Stimulated activated naive CD8-positive, alpha-beta T cell treated with anti-CD3 and anti-CD28 coated beads, Interleukin-15, Interleukin-2, amounts not matched to agents 100 U/mL and 50 U/mL, for 24 hours (primary cell): ENCODE results near the gene TRERF1.
"Not testable (repeated sequence)": the region's sequence is repeated elsewhere in the genome, so short reads cannot be mapped to it uniquely, and the experiment has no call there.

ENCODE experiments used
- ATAC-seq: fragments of 150-1000 bp; cut with Tn5 transposase; one replicate; pipeline ENCODE4 v1.10.0; 2021
- DNase-seq: peaks from one replicate; pipeline ENCODE4 v3.0.0; 2021

The TRERF1 gene, protein sequence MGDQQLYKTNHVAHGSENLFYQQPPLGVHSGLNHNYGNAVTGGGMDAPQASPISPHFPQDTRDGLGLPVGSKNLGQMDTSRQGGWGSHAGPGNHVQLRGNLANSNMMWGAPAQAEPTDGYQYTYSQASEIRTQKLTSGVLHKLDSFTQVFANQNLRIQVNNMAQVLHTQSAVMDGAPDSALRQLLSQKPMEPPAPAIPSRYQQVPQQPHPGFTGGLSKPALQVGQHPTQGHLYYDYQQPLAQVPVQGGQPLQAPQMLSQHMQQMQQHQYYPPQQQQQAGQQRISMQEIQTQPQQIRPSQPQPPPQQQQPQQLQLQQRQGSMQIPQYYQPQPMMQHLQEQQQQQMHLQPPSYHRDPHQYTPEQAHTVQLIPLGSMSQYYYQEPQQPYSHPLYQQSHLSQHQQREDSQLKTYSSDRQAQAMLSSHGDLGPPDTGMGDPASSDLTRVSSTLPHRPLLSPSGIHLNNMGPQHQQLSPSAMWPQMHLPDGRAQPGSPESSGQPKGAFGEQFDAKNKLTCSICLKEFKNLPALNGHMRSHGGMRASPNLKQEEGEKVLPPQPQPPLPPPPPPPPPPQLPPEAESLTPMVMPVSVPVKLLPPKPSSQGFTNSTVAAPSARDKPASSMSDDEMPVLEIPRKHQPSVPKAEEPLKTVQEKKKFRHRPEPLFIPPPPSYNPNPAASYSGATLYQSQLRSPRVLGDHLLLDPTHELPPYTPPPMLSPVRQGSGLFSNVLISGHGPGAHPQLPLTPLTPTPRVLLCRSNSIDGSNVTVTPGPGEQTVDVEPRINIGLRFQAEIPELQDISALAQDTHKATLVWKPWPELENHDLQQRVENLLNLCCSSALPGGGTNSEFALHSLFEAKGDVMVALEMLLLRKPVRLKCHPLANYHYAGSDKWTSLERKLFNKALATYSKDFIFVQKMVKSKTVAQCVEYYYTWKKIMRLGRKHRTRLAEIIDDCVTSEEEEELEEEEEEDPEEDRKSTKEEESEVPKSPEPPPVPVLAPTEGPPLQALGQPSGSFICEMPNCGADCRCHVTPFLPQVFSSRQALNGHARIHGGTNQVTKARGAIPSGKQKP (N-terminal part only)

DNA sequence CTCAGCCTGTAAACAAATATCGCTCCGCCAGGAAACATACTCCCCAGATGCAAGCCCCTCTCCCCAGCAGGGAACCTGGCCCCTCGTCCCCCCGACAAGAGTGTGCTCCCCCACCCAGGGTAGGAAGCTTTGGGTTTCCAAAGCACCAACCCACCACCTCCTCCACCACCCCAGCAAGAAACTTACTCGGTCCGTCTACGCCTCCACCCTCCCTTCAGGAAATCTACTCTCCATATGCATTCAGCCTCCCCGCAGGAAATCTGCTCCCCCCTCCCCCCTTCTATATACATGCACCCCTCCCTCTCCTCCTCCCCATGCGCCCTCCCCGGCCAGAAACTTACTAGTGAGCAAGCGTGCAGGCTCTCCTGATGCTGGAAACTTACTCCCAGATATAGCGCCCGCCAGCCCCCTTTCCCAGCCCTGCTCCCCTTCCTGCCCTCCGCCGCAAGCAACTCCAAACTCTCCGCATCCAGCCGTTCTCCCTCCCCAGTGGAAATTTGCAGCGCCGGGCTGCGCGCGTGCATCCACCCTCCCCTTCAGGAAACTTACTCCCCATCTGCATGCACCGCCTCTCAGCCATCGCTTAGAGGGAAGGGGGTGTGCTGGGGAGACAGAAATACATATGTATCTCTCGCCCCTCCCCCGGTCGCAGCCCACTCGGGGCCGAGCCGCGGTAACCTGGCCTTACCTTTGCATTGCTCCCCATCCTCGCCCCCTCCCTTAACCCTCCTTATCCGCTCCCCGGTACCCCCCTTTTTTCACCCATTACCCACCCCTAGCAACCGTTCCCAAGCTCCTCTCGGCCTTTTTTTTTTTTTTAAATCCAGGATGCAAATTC lies at the start of gene TRERF1:
Gene TRERF1, minus strand, starts transcription at position 594 of the 838 bp plus-strand sequence. CDS start 182,336 bp downstream, outside the sequence.
- peak; percentile 24 for ATAC-seq

GRCh38 chr6:42498473-42499128 lies 46.9 kb upstream of the TRERF1 start:
- no peak for ATAC-seq
- no peak for DNase-seq

More for the DNA sequence above, at the start of gene TRERF1:
- DNase-seq, result peak; percentile 56

GRCh38 chr6:42493914-42494539 lies 42.3 kb upstream of the TRERF1 start:
- DNase-seq (no peak), ATAC-seq (no peak)

DNA sequence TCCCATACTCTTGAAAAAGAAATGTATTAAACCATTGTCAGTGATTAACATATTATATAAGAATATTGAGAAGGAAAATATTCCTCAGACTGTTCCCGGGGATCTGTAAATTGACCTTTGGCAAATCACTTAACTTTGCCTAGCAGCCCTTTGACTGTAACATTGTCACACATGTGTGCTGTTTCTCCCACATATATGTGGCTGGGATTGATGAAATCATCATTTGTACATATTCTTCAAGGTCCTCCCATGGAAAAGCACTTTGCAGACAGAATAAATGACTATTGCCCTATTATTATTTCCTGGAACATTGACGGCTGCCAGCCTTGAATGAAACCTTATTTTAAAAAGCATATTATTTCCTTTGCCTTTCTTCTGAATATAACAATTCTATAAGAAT lies 36.4 kb upstream of the TRERF1 start:
- no peak for ATAC-seq
- no peak for DNase-seq

GRCh38 chr6:42484261-42484660 lies 32.5 kb upstream of the TRERF1 start:
- DNase-seq, result no peak
- no peak for ATAC-seq

GRCh38 chr6:42482174-42482573 lies 30.4 kb upstream of the TRERF1 start:
- ATAC-seq (no peak), DNase-seq (no peak)

- ATAC-seq (no peak), DNase-seq (no peak)
Measured at GRCh38 chr6:42471714-42472113, 20.0 kb upstream of the TRERF1 start.

DNA sequence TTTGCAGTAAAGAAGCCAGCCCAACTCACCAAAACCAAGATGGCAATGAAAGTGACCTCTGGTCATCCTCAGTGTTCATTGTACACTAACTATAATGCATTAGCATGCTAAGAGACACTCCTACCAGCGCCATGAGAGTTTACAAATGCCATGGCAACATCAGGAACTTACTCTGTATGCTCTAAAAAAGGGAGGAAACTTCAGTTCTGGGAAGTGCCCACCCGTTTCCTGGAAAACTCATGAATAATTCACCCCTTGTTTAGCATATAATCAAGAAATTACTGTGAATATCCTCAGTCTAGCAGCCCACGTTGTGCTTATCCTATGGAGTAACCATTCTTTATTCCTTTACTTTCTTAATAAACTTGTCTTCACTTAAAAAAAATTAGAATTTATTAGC lies 19.4 kb upstream of the TRERF1 start:
- ATAC-seq (no peak), DNase-seq (no peak)

DNA sequence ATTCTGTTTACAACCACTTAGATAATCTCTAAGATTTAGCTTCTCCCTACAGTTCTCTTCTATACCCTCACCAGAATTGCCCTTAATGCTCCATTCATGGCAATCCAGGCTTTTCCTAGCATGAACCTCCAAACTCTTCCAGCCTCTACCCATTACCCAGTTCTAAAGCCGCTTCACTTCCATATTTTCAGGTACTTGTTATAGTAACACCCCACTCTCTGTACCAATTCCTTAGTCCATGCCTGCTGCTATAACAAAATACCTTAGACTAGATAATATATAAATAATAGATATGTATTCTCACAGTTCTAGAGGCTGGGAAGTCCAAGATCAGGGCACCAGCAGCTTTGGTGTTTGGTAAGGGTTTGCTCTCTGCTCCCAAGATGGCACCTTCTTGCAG lies 16.5 kb upstream of the TRERF1 start:
- ATAC-seq (no peak), DNase-seq (no peak)

DNA sequence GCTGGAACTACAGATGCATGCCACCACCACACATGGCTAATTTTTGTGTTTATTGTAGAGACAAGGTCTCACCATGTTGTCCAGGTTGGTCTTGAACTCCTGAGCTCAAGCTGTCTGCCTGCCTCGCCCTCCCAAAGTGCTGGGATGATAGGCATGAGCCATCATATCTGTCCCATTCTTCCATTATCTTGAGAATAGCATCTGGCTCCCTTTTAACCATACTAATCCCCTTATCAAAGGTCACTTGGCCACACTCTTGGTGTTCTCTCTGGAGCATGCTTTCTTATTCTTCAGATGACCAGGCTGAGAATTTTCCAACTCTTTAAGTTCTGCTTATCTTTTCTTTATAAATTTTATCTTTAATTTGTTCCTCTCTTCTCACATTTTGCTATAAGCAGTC lies 15.9 kb upstream of the TRERF1 start:
- DNase-seq (no peak), ATAC-seq (no peak)

DNA sequence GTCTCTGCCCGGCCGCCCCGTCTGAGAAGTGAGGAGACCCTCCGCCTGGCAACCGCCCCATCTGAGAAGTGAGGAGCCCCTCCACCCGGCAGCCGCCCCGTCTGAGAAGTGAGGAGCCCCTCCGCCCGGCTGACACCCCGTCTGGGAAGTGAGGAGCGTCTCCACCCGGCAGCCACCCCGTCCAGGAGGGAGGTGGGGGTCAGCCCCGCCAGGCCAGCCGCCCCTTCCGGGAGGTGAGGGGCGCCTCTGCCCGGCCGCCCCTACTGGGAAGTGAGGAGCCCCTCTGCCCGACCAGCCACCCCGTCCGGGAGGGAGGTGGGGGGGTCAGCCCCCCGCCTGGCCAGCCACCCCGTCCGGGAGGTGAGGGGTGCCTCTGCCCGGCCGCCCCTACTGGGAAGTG lies 14.7 kb upstream of the TRERF1 start:
- ATAC-seq, result not testable (repeated sequence)

DNA sequence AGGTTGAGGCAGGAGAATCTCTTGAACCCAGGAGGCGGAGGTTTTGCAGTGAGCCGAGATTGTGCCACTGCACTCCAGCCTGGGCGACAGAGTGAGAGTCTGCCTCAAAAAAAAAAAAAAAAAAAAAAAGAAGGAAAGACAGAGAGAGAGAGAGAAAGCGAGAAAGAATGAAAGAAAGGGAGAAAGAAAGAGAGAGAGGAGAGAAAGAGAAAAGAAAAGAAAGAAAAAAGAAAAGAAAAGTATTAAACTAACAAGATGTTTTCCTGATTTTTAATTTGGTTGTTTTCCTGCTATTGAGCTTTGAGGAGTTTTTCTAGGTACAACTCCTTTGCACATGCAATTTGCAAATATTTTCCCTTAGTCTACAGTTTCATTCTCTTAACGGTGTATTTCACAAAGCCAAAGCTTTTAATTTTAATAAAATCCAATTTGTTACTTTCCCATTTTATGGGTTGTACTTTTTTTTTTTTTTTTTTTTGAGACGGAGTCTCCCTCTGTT lies 10.8 kb upstream of the TRERF1 start:
- DNase-seq, result no peak
- no peak for ATAC-seq

More for the DNA sequence above, 14.7 kb upstream of the TRERF1 start:
- not testable (repeated sequence) for DNase-seq

GRCh38 chr6:42460883-42461282 lies 9.2 kb upstream of the TRERF1 start:
- ATAC-seq (no peak), DNase-seq (no peak)

- DNase-seq, result no peak
- ATAC-seq, result no peak
Measured at GRCh38 chr6:42459888-42460287, 8.2 kb upstream of the TRERF1 start.

GRCh38 chr6:42454428-42454791 lies 2.7 kb upstream of the TRERF1 start:
- ATAC-seq, result no peak
- DNase-seq, result no peak

DNA sequence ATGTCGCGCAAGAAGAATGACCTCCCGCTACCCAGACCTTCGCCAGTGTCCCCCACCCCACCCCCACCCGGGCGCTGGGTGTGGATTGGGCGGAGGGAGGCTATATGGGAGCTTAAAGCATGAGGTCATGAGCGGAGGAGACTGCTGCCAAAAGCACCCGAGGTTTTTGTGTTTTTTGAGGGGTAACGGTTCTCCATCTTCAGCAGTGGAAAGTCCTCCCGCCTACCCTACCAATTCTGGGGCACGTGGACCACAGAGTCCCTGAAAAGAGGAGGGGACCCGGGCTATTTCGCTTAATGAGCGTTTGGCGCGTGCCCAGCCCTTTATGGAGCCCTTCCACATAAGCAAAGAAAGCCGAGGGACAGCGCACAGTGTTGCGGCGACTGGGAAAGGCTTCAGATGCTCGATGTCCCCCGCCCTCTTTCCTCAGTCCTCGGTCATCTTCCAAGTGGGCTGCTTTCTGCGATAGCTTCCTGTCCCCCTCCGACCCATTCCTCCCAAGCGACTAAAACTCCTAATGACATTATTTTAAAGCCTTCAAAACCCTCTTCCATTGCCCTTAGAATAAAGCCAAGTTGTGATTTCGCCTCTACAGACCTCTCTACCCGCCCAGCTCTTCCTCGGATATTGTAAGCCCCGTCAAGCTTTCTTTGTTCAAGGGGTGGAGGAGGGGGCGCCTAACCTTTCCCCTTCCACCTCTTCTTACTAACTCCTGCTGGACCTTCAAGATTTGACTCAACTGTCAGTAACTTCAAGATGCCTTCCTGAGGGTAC lies 2.1 kb upstream of the TRERF1 start:
- ATAC-seq, result no peak
- peak; percentile 20 for DNase-seq

- ATAC-seq (peak; percentile 73), DNase-seq (peak; percentile 77)
Measured at GRCh38 chr6:42453031-42453653, 1.4 kb upstream of the TRERF1 start.

DNA sequence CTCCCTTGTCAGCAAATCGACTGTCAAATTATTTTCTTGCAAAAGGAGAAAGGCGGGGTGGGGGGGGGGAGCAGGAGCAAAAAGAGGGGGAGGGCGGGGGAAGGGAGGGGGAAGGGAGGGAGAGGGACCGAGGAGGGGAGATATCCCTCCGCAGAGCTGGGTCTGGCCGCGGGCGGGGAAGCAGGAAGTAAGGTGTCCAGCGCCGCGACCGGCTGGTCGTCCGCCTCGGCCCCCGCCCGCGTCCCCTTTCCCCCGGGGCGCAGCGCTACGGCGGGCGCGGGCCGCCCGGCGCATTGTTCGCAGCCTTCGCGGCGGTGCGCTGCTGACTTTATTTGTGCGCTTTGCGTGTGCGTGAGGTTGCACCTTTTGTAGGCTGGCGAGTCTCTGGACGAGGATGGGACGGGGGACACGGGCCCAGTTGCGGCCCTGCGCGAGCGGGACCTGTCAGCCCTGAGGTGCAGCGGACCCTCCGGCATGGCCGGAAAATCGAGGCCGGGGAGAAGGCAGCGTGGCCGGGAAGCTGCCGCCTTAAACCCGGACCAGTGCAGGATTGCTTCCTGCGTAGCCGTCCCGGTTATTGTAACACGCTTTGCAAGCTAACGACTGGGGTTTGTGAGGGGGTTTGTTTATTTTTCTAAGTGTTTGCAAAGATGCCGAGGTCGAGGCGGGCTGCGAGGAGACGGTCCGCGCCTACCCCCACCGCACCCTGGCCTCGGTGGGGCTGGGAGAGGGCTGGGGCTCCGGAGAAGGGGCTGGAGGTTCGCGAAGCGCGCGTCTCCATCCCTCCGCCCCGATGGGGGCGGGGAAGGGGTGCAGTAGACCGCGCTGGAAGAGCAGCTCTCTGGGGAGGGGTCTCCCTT lies 675 bp upstream of the TRERF1 start:
- DNase-seq, result peak; percentile 55

More for the DNA sequence above, 675 bp upstream of the TRERF1 start:
- peak; percentile 31 for ATAC-seq
